Liver (tissue), 3 donors: ENCODE results near the gene CHCHD4.

Experiments
- CTCF ChIP-seq: fragments of 150-350 bp; IDR thresholded peaks from 2 replicates; pipeline ENCODE4 v1.5.1; 2017; ENCODE audit warnings: improper control_type of control experiment, low read depth, low read length; ENCODE audit not compliant: missing input control
- JUND ChIP-seq, 2 donors: IDR thresholded peaks; 2 replicates each; pipeline ENCODE4 v1.6.1; 2016; ENCODE audit warnings: antibody characterized with exemption in 2 of 2
- REST ChIP-seq: IDR thresholded peaks from 2 replicates; pipeline ENCODE4 v1.6.1; 2016; ENCODE audit warnings: antibody characterized with exemption, mild to moderate bottlenecking
- RXRA ChIP-seq, 2 donors: IDR thresholded peaks; 2 replicates each; pipeline ENCODE4 v1.6.1; 2017 to 2018; ENCODE audit warnings: antibody characterized with exemption in 2 of 2, mild to moderate bottlenecking in 1 of 2
- SP1 ChIP-seq: IDR thresholded peaks from 2 replicates; pipeline ENCODE4 v1.6.1; 2018; ENCODE audit warnings: antibody characterized with exemption, mild to moderate bottlenecking
- YY1 ChIP-seq: IDR thresholded peaks from 2 replicates; pipeline ENCODE4 v1.6.1; 2016; ENCODE audit warnings: antibody characterized with exemption, mild to moderate bottlenecking
- ZBTB33 ChIP-seq: IDR thresholded peaks from 2 replicates; pipeline ENCODE4 v1.6.1; 2016; ENCODE audit warnings: antibody characterized with exemption
- donor health status: healthy.
- donor health status: healthy.

GRCh38 chr3:14152963-14153355 is 28.3 kb upstream of the CHCHD4 start:
- TF ChIP-seq CTCF (no peak), RXRA (IDR thresholded peaks at IDR 0.05) (no peak), JUND (IDR thresholded peaks at IDR 0.05) (no peak), REST (no peak), YY1 (no peak), ZBTB33 (no peak), SP1 (no peak)
